ENCODE measurements around the gene ZNF107. TPM values are rescaled to one million over a fixed set of nuclear protein-coding genes. Genes with fewer than 3 reads are reported as not detected.

Gene ZNF107
- total RNA-seq, 1 donor from 2014 or later: 10.3 TPM

DNA sequence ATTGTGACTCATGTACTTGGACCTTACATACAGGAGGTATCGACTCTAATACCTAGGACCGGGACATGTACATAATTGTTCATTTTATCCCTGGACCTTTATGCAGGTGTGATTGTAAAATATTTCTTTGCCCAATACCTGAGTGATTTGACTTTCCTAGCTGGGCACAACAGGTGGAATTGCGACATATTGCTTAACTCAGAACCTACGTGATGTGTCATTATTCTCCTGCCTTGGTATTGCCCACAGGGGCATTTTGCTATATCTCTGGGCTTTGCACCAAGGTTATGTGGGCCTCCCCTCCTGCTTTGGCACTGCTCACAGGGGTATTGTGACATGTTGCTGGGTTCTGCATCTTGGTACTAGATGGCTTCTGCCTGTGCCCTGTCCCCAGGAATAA lies 23.9 kb upstream of the ZNF107 start:
- Mint-ChIP-seq H3K36me3 (ENCODE audit: unreplicated experiment) (peaks cover 4% of the 10 kb centered on the region), H3K9me3 (ENCODE audit: unreplicated experiment) (peaks cover 16% of the 10 kb centered on the region)
- TF ChIP-seq, protein P1, sequence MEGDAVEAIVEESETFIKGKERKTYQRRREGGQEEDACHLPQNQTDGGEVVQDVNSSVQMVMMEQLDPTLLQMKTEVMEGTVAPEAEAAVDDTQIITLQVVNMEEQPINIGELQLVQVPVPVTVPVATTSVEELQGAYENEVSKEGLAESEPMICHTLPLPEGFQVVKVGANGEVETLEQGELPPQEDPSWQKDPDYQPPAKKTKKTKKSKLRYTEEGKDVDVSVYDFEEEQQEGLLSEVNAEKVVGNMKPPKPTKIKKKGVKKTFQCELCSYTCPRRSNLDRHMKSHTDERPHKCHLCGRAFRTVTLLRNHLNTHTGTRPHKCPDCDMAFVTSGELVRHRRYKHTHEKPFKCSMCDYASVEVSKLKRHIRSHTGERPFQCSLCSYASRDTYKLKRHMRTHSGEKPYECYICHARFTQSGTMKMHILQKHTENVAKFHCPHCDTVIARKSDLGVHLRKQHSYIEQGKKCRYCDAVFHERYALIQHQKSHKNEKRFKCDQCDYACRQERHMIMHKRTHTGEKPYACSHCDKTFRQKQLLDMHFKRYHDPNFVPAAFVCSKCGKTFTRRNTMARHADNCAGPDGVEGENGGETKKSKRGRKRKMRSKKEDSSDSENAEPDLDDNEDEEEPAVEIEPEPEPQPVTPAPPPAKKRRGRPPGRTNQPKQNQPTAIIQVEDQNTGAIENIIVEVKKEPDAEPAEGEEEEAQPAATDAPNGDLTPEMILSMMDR (IDR thresholded peaks at IDR 0.05; ENCODE audit: partially characterized antibody, unreplicated experiment): no peak

DNA sequence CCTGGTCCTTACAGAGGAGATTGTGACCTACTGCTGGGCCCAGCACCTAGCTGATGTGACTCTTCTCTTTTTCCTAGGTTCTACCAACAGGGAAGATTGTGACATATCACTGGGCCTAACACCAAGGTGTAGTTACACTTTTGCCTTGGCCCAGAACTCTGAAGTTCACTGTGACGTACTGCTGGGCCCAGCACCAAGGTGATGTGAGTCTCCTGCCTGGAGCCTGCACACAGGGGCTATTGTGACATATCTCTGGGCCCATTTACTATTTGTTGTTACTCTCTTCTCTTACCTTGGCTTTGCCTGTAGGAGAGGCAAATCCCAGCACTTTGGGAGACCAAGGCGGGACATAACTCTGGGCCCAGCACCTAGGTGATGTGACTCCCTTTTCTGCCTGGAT lies 23.1 kb upstream of the ZNF107 start:
- TF ChIP-seq, protein P1 (IDR thresholded peaks at IDR 0.05; ENCODE audit: partially characterized antibody, unreplicated experiment): no peak
- H3K9me3 Mint-ChIP-seq (ENCODE audit: unreplicated experiment): peaks cover 16% of the 10 kb centered on the region
- no peaks in the 10 kb centered on the region for H3K4me1 Mint-ChIP-seq (ENCODE audit: low read depth, unreplicated experiment)
- H3K4me3 Mint-ChIP-seq (ENCODE audit: unreplicated experiment): no peak overlapping the region
- no peak for DNase-seq
- H3K27me3 Mint-ChIP-seq (ENCODE audit: unreplicated experiment): peaks cover 3% of the 10 kb centered on the region
- no peak overlapping the region for H3K27ac Mint-ChIP-seq (ENCODE audit: unreplicated experiment)
- peaks cover 4% of the 10 kb centered on the region for H3K36me3 Mint-ChIP-seq (ENCODE audit: unreplicated experiment)

More for the DNA sequence above, 23.9 kb upstream of the ZNF107 start:
- Mint-ChIP-seq H3K27me3 (ENCODE audit: unreplicated experiment) (peaks cover 3% of the 10 kb centered on the region), H3K4me1 (ENCODE audit: low read depth, unreplicated experiment) (no peaks in the 10 kb centered on the region), H3K4me3 (ENCODE audit: unreplicated experiment) (no peak overlapping the region), H3K27ac (ENCODE audit: unreplicated experiment) (no peak overlapping the region)
- DNase-seq: no peak

DNA sequence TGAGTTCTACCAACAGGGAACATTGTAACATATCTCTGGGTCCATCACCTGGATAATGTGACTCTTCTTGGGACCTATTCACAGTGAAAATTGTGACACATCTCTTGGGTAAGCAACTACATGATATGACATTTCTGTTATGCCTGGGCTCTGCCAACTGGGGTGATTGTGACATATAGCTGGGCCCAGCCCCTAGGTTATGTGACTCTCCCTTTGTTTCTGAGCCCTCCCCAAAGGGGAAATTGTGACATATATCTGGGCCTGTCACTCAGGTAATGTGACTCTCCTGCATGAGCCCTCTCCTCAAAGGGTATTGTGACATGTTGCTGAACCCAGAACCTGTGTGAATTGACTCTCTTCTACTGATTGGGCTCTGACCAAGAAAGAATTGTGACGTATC lies 22.4 kb upstream of the ZNF107 start:
- Mint-ChIP-seq H3K4me1 (ENCODE audit: low read depth, unreplicated experiment) (no peaks in the 10 kb centered on the region), H3K9me3 (ENCODE audit: unreplicated experiment) (peaks cover 12% of the 10 kb centered on the region), H3K27ac (ENCODE audit: unreplicated experiment) (no peak overlapping the region), H3K36me3 (ENCODE audit: unreplicated experiment) (peaks cover 4% of the 10 kb centered on the region), H3K4me3 (ENCODE audit: unreplicated experiment) (no peak overlapping the region), H3K27me3 (ENCODE audit: unreplicated experiment) (peaks cover 3% of the 10 kb centered on the region)
- no peak for DNase-seq
- TF ChIP-seq, protein P1 (IDR thresholded peaks at IDR 0.05; ENCODE audit: partially characterized antibody, unreplicated experiment): no peak

DNA sequence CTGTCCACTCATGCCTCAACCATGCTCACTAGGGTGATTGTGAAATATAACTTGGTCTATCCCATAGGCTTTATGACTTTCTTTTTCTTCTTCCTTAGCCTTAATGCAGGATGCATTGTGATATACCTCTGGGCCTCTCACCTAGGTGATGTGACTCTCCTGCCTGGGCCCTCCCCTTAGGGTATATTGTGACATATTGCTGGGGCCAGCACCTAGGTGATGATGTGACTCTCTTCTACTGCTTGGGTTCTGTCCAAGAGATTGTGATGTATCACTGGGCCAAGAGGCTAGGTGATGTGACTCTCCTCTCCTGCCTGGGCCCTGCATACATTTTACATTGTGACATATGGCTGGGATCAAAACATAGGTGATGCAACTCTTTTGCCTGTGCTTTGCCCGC lies 14.7 kb upstream of the ZNF107 start:
- TF ChIP-seq, protein P1 (IDR thresholded peaks at IDR 0.05; ENCODE audit: partially characterized antibody, unreplicated experiment): no peak
- Mint-ChIP-seq H3K27me3 (ENCODE audit: unreplicated experiment) (peaks cover 1% of the 10 kb centered on the region), H3K27ac (ENCODE audit: unreplicated experiment) (no peak overlapping the region), H3K4me1 (ENCODE audit: low read depth, unreplicated experiment) (no peaks in the 10 kb centered on the region), H3K9me3 (ENCODE audit: unreplicated experiment) (peaks cover 16% of the 10 kb centered on the region), H3K4me3 (ENCODE audit: unreplicated experiment) (no peak overlapping the region), H3K36me3 (ENCODE audit: unreplicated experiment) (peaks cover 7% of the 10 kb centered on the region)
- DNase-seq: no peak

DNA sequence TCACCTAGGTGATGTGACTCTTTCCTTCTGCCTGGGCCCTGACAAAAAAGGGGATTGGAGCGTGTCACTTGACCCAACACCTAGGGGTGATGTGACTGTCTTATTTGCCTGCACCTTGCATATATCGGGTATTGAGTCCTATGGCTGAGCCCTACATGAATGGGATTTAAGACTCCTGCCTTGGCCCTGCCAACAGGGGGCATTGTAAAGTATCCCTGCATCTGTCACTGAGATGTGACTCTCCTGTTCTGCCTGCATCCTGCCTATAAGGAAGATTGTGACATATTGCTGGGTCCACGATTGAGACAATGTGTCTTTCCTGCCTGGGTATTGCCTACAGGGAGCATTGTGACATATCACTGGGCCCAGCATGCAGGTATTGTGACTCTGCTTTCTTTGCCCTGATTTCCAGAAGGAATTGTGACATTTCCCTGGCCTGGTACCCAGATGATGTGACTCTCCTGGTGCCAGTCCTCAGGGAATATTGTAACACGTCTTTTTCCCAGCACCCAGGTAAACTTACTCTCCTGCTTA lies 14.2 kb upstream of the ZNF107 start:
- Mint-ChIP-seq H3K4me3 (ENCODE audit: unreplicated experiment) (no peak overlapping the region), H3K27ac (ENCODE audit: unreplicated experiment) (no peak overlapping the region), H3K4me1 (ENCODE audit: low read depth, unreplicated experiment) (no peaks in the 10 kb centered on the region), H3K9me3 (ENCODE audit: unreplicated experiment) (peaks cover 16% of the 10 kb centered on the region), H3K36me3 (ENCODE audit: unreplicated experiment) (peaks cover 7% of the 10 kb centered on the region), H3K27me3 (ENCODE audit: unreplicated experiment) (peaks cover 1% of the 10 kb centered on the region)
- TF ChIP-seq, protein P1 (IDR thresholded peaks at IDR 0.05; ENCODE audit: partially characterized antibody, unreplicated experiment): no peak
- DNase-seq: no peak

All from glutamatergic neuron (in vitro differentiated cells).